HCT116 (cell line): ENCODE results near the gene GM2A. TPM values are rescaled to one million over a fixed set of nuclear protein-coding genes. Genes with fewer than 3 reads are reported as not detected.

ENCODE experiments used
- ATAC-seq: fragments of 200-7000 bp; cut with Tn5 transposase; 2 replicates; pipeline ENCODE4 v1.9.1; 2020; ENCODE audit warnings: mild to moderate bottlenecking, moderate library complexity
- BruUV-seq: library from RNA; stranded (reverse); fragments of 400-500 nt; replicated peaks from 2 replicates; lab custom pipeline; 2021; lab: Mats Ljungman, UMichigan
- CTCF ChIA-PET: fragments of 300-600 bp; sonication (Branson Sonifier 250); formaldehyde crosslinking; loops from one replicate; lab custom pipeline; 2021; ENCODE audit warnings: antibody characterized with exemption; lab: Charles Lee
- POLR2A ChIA-PET: fragments of 300-600, 350-600 bp; sonication (Branson Sonifier 250); formaldehyde crosslinking; loops from one replicate; lab custom pipeline; 2021; ENCODE audit warnings: antibody characterized with exemption; lab: Charles Lee
- RAD21 ChIA-PET, 2 experiments: fragments of 300-600 bp; sonication (Branson Sonifier 250); formaldehyde crosslinking; loops; one replicate each; lab custom pipeline; 2023; ENCODE audit warnings: low total read pairs in 2 of 2; ENCODE audit not compliant: uncharacterized antibody in 2 of 2, unreplicated experiment in 2 of 2, low non-redundant PET in 1 of 2; lab: Charles Lee
- DNase-seq: peaks from one replicate; pipeline ENCODE4 v3.0.0-alpha.2; 2010; ENCODE audit warnings: low read depth, low spot score
- H2AFZ ChIP-seq: fragments of 200-600 bp; shearing (Covaris generic), sonication (generic); 2 replicates; pipeline ENCODE4 v1.6.1; 2017; ENCODE audit warnings: low read depth, mixed run types, mixed read lengths, antibody characterized with exemption, low read length; ENCODE audit not compliant: poor library complexity, severe bottlenecking
- H3K27ac ChIP-seq: 2 replicates; pipeline ENCODE4 v1.5.1; 2012; ENCODE audit warnings: low read depth, low read length
- H3K27me3 ChIP-seq: fragments of 200-600 bp; sonication (generic); 2 replicates; pipeline ENCODE4 v1.6.1; 2016; ENCODE audit warnings: mixed run types, low read length, mixed read lengths; ENCODE audit not compliant: insufficient read depth
- H3K36me3 ChIP-seq, 2 experiments: fragments of 200-500 bp in 1 of 2; fragments of 200-600 bp in 1 of 2; sonication (Bioruptor generic) in 1 of 2; sonication (generic) in 1 of 2; 2 replicates each; pipeline versions ENCODE4 v1.5.1 to v1.6.1; 2014 to 2016; ENCODE audit warnings: low read length in 2 of 2, inconsistent platforms in 1 of 2, mixed read lengths in 1 of 2, mixed run types in 1 of 2; ENCODE audit not compliant: insufficient read depth in 2 of 2, control insufficient read depth in 1 of 2
- H3K4me1 ChIP-seq, 2 experiments: fragments of 200-600 bp in 1 of 2; sonication (generic) in 1 of 2; 2 replicates each; pipeline versions ENCODE4 v1.5.1 to v1.6.1; 2012 to 2017; ENCODE audit warnings: low read length in 2 of 2, inconsistent platforms in 1 of 2, mild to moderate bottlenecking in 1 of 2, mixed read lengths in 1 of 2, mixed run types in 1 of 2, moderate library complexity in 1 of 2; ENCODE audit not compliant: insufficient read depth in 2 of 2, control insufficient read depth in 1 of 2
- H3K4me2 ChIP-seq: fragments of 200-600 bp; sonication (generic); 2 replicates; pipeline ENCODE4 v1.6.1; 2017; ENCODE audit warnings: mixed run types, low read length, mixed read lengths
- H3K4me3 ChIP-seq, 2 experiments: fragments of 200-600 bp in 1 of 2; sonication (generic) in 1 of 2; replicated peaks in 1 of 2; 2 replicates each; pipeline ENCODE4 v1.5.1; 2011 to 2016; ENCODE audit warnings: low read length in 2 of 2, control low read depth in 1 of 2, low read depth in 1 of 2, mild to moderate bottlenecking in 1 of 2, mixed read lengths in 1 of 2, mixed run types in 1 of 2
- H3K79me2 ChIP-seq: fragments of 200-600 bp; sonication (generic); 2 replicates; pipeline ENCODE4 v1.6.1; 2017; ENCODE audit warnings: mild to moderate bottlenecking, mixed run types, low read length, moderate library complexity, mixed read lengths; ENCODE audit not compliant: insufficient read depth
- H3K9ac ChIP-seq: fragments of 200-600 bp; sonication (generic); 2 replicates; pipeline ENCODE4 v1.6.1; 2016; ENCODE audit warnings: low read length, mixed read lengths
- H3K9me2 ChIP-seq: fragments of 200-600 bp; sonication (generic), shearing (Covaris generic); 2 replicates; pipeline ENCODE4 v1.6.1; 2017; ENCODE audit warnings: mixed run types, mild to moderate bottlenecking, moderate library complexity; ENCODE audit not compliant: insufficient read depth
- H3K9me3 ChIP-seq, 2 experiments: fragments of 200-500 bp in 1 of 2; fragments of 200-600 bp in 1 of 2; sonication (Bioruptor generic) in 1 of 2; sonication (generic) in 1 of 2; 2 replicates each; pipeline ENCODE4 v1.6.1; 2014 to 2017; ENCODE audit warnings: low read length in 2 of 2, mixed read lengths in 2 of 2, inconsistent platforms in 1 of 2, low read depth in 1 of 2, mild to moderate bottlenecking in 1 of 2, mixed run types in 1 of 2, moderate library complexity in 1 of 2; ENCODE audit not compliant: control insufficient read depth in 1 of 2, insufficient read depth in 1 of 2
- H4K20me1 ChIP-seq: fragments of 200-600 bp; sonication (generic), shearing (Covaris generic); 2 replicates; pipeline ENCODE4 v1.6.1; 2017; ENCODE audit warnings: mixed run types, mild to moderate bottlenecking, moderate library complexity; ENCODE audit not compliant: insufficient read depth
- CBX3 ChIP-seq: IDR thresholded peaks from 2 replicates; pipeline ENCODE4 v1.6.1; 2012; ENCODE audit warnings: low read depth
- CEBPB ChIP-seq: IDR thresholded peaks from 2 replicates; pipeline ENCODE4 v1.6.1; 2012; ENCODE audit warnings: low read depth
- CTCF ChIP-seq, 3 experiments: fragments of 200-600 bp in 1 of 3; sonication (generic) in 1 of 3; IDR thresholded peaks in 2 of 3; conservative IDR thresholded peaks in 1 of 3; 2 replicates each; pipeline ENCODE4 v1.5.1; 2012 to 2017; ENCODE audit warnings: low read depth in 2 of 3, low read length in 2 of 3, antibody characterized with exemption in 1 of 3, borderline replicate concordance in 1 of 3, control low read depth in 1 of 3, mild to moderate bottlenecking in 1 of 3, mixed read lengths in 1 of 3, mixed run types in 1 of 3, moderate library complexity in 1 of 3; ENCODE audit not compliant: insufficient read depth in 1 of 3
- EGR1 ChIP-seq: IDR thresholded peaks from 2 replicates; pipeline ENCODE4 v1.6.1; 2012; ENCODE audit warnings: low read depth
- ELF1 ChIP-seq: IDR thresholded peaks from 2 replicates; pipeline ENCODE4 v1.6.1; 2012; ENCODE audit warnings: low read depth, borderline replicate concordance
- EZH2phosphoT487 ChIP-seq: fragments of 200-600 bp; IDR thresholded peaks from 2 replicates; pipeline ENCODE4 v1.6.1; 2018; ENCODE audit warnings: antibody characterized with exemption, borderline replicate concordance
- FOSL1 ChIP-seq: IDR thresholded peaks from 2 replicates; pipeline ENCODE4 v1.6.1; 2012; ENCODE audit warnings: low read depth
- JUND ChIP-seq: IDR thresholded peaks from 2 replicates; pipeline ENCODE4 v1.6.1; 2012
- MAX ChIP-seq: IDR thresholded peaks from 2 replicates; pipeline ENCODE4 v1.6.1; 2012
- POLR2A ChIP-seq: IDR thresholded peaks from 2 replicates; pipeline ENCODE4 v1.7.0; 2011; ENCODE audit warnings: borderline replicate concordance; ENCODE audit not compliant: insufficient read depth, insufficient read length; ENCODE audit errors: extremely low read depth
- POLR2AphosphoS5 ChIP-seq: IDR thresholded peaks from 2 replicates; pipeline ENCODE4 v1.6.1; 2011; ENCODE audit warnings: mild to moderate bottlenecking, low read depth, low read length, moderate library complexity
- RAD21 ChIP-seq: IDR thresholded peaks from 2 replicates; pipeline ENCODE4 v1.6.1; 2012; ENCODE audit warnings: low read depth, mild to moderate bottlenecking
- REST ChIP-seq: IDR thresholded peaks from 2 replicates; pipeline ENCODE4 v1.6.1; 2012; ENCODE audit warnings: low read depth
- SIN3A ChIP-seq: IDR thresholded peaks from 2 replicates; pipeline ENCODE4 v1.6.1; 2012; ENCODE audit warnings: low read depth
- SP1 ChIP-seq: IDR thresholded peaks from 2 replicates; pipeline ENCODE4 v1.6.1; 2012; ENCODE audit warnings: low read depth
- SRF ChIP-seq: IDR thresholded peaks from 2 replicates; pipeline ENCODE4 v1.6.1; 2012; ENCODE audit warnings: low read depth
- TCF7L2 ChIP-seq: IDR thresholded peaks from 2 replicates; pipeline ENCODE4 v1.7.0; 2011; ENCODE audit warnings: borderline replicate concordance, inconsistent platforms; ENCODE audit not compliant: insufficient read depth, insufficient read length; ENCODE audit errors: extremely low read depth
- YY1 ChIP-seq: IDR thresholded peaks from 2 replicates; pipeline ENCODE4 v1.6.1; 2011; ENCODE audit warnings: low read length, low read depth, moderate library complexity, mild to moderate bottlenecking; ENCODE audit not compliant: insufficient replicate concordance; ENCODE audit errors: extremely low read depth
- ZBTB33 ChIP-seq: IDR thresholded peaks from 2 replicates; pipeline ENCODE4 v1.6.1; 2011; ENCODE audit warnings: mild to moderate bottlenecking, low read length, moderate library complexity; ENCODE audit not compliant: insufficient replicate concordance; ENCODE audit errors: extremely low read depth
- ZNF274 ChIP-seq: fragments of 200-500 bp; sonication (Bioruptor generic); IDR thresholded peaks from 2 replicates; pipeline ENCODE4 v1.6.1; 2014; ENCODE audit warnings: mild to moderate bottlenecking, low read depth, low read length, inconsistent platforms
- intact Hi-C: fragments of 100-400 bp; cut with micrococcal nuclease; formaldehyde crosslinking; loops from 2 replicates; pipeline ENCODE4 v1.10.0; 2022
- total RNA-seq: library from RNA; stranded (reverse); gene quantifications from one replicate; pipeline ENCODE4 v1.2.1, GENCODE V29; 2021; ENCODE audit not compliant: unreplicated experiment

The GM2A gene
- total RNA-seq, 1 experiment from 2014 or later, result 25.0 TPM

GRCh38 chr5:151262532-151262931, 9.5 kb downstream of the GM2A start:
- Histone ChIP-seq H3K9ac (no peak overlapping the region), H3K27me3 (no peaks in the 10 kb centered on the region), H3K4me2 (no peak overlapping the region), H2AFZ (no peak overlapping the region), H3K9me2 (no peaks in the 10 kb centered on the region), H4K20me1 (no peaks in the 10 kb centered on the region), H3K79me2 (no peaks in the 10 kb centered on the region), H3K36me3 (0 out of 4 replicates have a peak, but pooled peaks cover 0 to 3% of the 10 kb centered on the region in 2 experiments), H3K4me1 (peaks cover 7 to 29% of the 10 kb centered on the region in 2 experiments; a peak in 3 of 4 replicates), H3K27ac (no peak overlapping the region), H3K4me3 (no peak overlapping the region), H3K9me3 (no peaks in the 10 kb centered on the region)
- POLR2A ChIA-PET, result interaction anchor here (1.5 kb wide), 1 partner anchor 10 kb away, joined by 10 read pairs; the partner anchor contains the start of gene GM2A
- intact Hi-C loops, result no loop called here
- TF ChIP-seq CTCF (IDR thresholded peaks at IDR 0.05 in 2 of 3, conservative IDR thresholded peaks at IDR 0.05 in 1 of 3; ENCODE audit: borderline replicate concordance in 1 of 3, insufficient read depth in 1 of 3, low read depth in 2 of 3, low read length in 2 of 3), result no peak
- TF ChIP-seq ELF1, result no peak
- no peak for TF ChIP-seq EZH2phosphoT487
- TF ChIP-seq JUND, result no peak
- TF ChIP-seq YY1, result no peak
- no peak for TF ChIP-seq SIN3A
- TF ChIP-seq EGR1, result no peak
- no peak for TF ChIP-seq ZNF274
- TF ChIP-seq MAX, result no peak
- no peak for TF ChIP-seq TCF7L2
- no peak for TF ChIP-seq ZBTB33
- no peak for TF ChIP-seq FOSL1
- no peak for TF ChIP-seq CBX3
- TF ChIP-seq POLR2A, result no peak
- no peak for TF ChIP-seq CEBPB
- TF ChIP-seq REST, result no peak
- TF ChIP-seq SRF, result no peak
- no peak for TF ChIP-seq RAD21
- no peak for TF ChIP-seq SP1
- TF ChIP-seq POLR2AphosphoS5, result no peak
- CTCF ChIA-PET, result no interaction called here
- ATAC-seq (no peak), DNase-seq (no peak)
- BruUV-seq, result no TSS peak
- RAD21 ChIA-PET, result no interaction called here
